Colonic mucosa (tissue), 4 donors: Measurements from ENCODE around the gene SYNC. TPM values are rescaled to one million over a fixed set of nuclear protein-coding genes. Genes with fewer than 3 reads are reported as not detected.

Experiments
- DNase-seq: peaks from one replicate; pipeline ENCODE4 v3.0.0-alpha.2; 2020
- H3K27ac ChIP-seq: fragments of 200-600 bp; one replicate; pipeline ENCODE4 v1.8.0; 2021
- H3K27me3 ChIP-seq: fragments of 200-600 bp; one replicate; pipeline ENCODE4 v1.8.0; 2021
- H3K36me3 ChIP-seq: fragments of 200-600 bp; one replicate; pipeline ENCODE4 v1.8.0; 2021
- H3K4me1 ChIP-seq: fragments of 200-600 bp; one replicate; pipeline ENCODE4 v1.8.0; 2021; ENCODE audit warnings: mild to moderate bottlenecking
- H3K4me3 ChIP-seq: fragments of 200-600 bp; one replicate; pipeline ENCODE4 v1.8.0; 2021
- H3K9ac ChIP-seq, 2 donors: one replicate each; pipeline ENCODE4 v1.7.0; 2013; ENCODE audit warnings: control low read depth in 2 of 2, low read depth in 2 of 2, low read length in 2 of 2
- H3K9me3 ChIP-seq: fragments of 200-600 bp; one replicate; pipeline ENCODE4 v1.8.0; 2021
- intact Hi-C: fragments of 100-400 bp; cut with DNase I; formaldehyde crosslinking; loops from one replicate; pipeline ENCODE4 v1.14.1; 2022
- total RNA-seq, 2 donors: library from RNA; stranded (reverse); fragmentation: NEBNext Ultra II Directional in 1 of 2; extraction: Animal tissue kit (Norgen Biotek cat#: 25700) in 1 of 2; gene quantifications; one replicate each; pipeline ENCODE4 v1.2.1, GENCODE V29; 2021
- TF ChIP-seq, protein P1 (sequence below): fragments of 200-600 bp; IDR thresholded peaks from one replicate; pipeline ENCODE4 v1.8.0; 2022; ENCODE audit warnings: antibody characterized with exemption, mild to moderate bottlenecking
- donor health status: healthy.
- donor health status: DM: no; HTN: no; CAD: no.
- donor health status: DM: no; HTN: no; CAD: no.

The SYNC gene
- total RNA-seq, 2 donors from 2014 or later = 6.6 to 10.6 TPM

- no peak overlapping the region for H3K4me3 ChIP-seq
- TF ChIP-seq, protein P1, sequence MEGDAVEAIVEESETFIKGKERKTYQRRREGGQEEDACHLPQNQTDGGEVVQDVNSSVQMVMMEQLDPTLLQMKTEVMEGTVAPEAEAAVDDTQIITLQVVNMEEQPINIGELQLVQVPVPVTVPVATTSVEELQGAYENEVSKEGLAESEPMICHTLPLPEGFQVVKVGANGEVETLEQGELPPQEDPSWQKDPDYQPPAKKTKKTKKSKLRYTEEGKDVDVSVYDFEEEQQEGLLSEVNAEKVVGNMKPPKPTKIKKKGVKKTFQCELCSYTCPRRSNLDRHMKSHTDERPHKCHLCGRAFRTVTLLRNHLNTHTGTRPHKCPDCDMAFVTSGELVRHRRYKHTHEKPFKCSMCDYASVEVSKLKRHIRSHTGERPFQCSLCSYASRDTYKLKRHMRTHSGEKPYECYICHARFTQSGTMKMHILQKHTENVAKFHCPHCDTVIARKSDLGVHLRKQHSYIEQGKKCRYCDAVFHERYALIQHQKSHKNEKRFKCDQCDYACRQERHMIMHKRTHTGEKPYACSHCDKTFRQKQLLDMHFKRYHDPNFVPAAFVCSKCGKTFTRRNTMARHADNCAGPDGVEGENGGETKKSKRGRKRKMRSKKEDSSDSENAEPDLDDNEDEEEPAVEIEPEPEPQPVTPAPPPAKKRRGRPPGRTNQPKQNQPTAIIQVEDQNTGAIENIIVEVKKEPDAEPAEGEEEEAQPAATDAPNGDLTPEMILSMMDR = no peak
- no peak for DNase-seq
- H3K27me3 ChIP-seq = no peaks in the 10 kb centered on the region
- H3K9ac ChIP-seq = no peak overlapping the region
- no peaks in the 10 kb centered on the region for H3K4me1 ChIP-seq
- no peaks in the 10 kb centered on the region for H3K36me3 ChIP-seq
- no peak overlapping the region for H3K27ac ChIP-seq
- no peaks in the 10 kb centered on the region for H3K9me3 ChIP-seq
- intact Hi-C loops = no loop called here
These were observed 17.2 kb upstream of the SYNC start for GRCh38 chr1:32719681-32720275.

GRCh38 chr1:32718527-32718926 lies 16.0 kb upstream of the SYNC start:
- Histone ChIP-seq H3K9ac (no peak overlapping the region), H3K4me1 (no peaks in the 10 kb centered on the region), H3K4me3 (no peak overlapping the region), H3K27me3 (no peaks in the 10 kb centered on the region), H3K36me3 (no peaks in the 10 kb centered on the region), H3K9me3 (no peaks in the 10 kb centered on the region), H3K27ac (no peak overlapping the region)
- intact Hi-C loops = no loop called here
- no peak for DNase-seq
- TF ChIP-seq, protein P1 = no peak

DNA sequence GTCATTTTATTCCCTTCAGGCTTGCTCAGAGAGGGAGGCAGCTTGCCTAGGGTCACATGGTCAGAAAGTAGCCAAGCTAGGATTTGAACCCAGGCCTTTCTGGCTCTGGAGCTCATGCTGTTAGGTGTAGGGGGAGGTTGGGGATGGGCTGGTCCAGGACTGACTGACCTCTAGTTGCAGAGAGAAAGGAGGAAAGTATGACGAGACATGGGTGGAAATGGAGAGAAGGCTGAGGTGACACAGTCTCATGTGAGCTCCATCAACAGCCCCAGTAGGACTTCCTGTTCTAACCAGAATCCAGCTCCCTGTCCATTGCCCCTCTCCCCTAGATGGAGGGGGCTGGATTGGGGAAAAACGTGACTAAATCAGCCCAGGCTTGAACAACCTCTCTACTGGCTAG lies 15.5 kb upstream of the SYNC start:
- intact Hi-C loops = no loop called here

DNA sequence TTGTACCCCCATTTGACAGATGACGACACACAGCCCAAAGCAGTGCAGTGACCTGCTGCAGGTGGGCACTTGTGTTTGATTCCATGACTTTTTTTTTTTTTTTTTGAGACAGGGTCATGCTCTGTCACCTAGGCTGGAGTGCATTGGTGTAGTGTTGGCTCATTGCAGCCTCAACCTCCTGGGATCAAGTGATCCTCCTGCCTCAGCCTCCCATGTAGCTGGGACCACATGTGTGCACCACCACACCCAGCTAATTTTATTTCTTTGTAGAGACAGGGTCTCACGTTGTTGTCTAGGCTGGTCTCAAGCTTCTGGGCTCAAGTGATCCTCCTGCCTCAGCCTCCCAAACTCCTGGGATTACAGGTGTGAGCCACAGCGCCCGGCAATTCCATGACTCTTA lies 14.9 kb upstream of the SYNC start:
- Histone ChIP-seq H3K9me3 (no peaks in the 10 kb centered on the region), H3K36me3 (no peaks in the 10 kb centered on the region), H3K27me3 (no peaks in the 10 kb centered on the region), H3K27ac (no peak overlapping the region), H3K4me3 (no peak overlapping the region), H3K9ac (peak overlapping the region in 1 of 2 donors; percentile 59), H3K4me1 (no peaks in the 10 kb centered on the region)
- intact Hi-C loops = no loop called here
- no peak for DNase-seq
- TF ChIP-seq, protein P1 = no peak

More for the DNA sequence above, 15.5 kb upstream of the SYNC start:
- no peak overlapping the region for H3K4me3 ChIP-seq
- TF ChIP-seq, protein P1 = no peak
- peak overlapping the region in 1 of 2 donors; percentile 5 for H3K9ac ChIP-seq
- no peaks in the 10 kb centered on the region for H3K27me3 ChIP-seq
- H3K27ac ChIP-seq = no peak overlapping the region
- H3K4me1 ChIP-seq = no peaks in the 10 kb centered on the region
- no peaks in the 10 kb centered on the region for H3K9me3 ChIP-seq
- no peak for DNase-seq
- H3K36me3 ChIP-seq = no peaks in the 10 kb centered on the region

- intact Hi-C loops = no loop called here
- Histone ChIP-seq H3K36me3 (no peaks in the 10 kb centered on the region), H3K27me3 (no peaks in the 10 kb centered on the region), H3K27ac (peak overlapping the region; percentile 61), H3K9me3 (no peaks in the 10 kb centered on the region), H3K4me1 (no peaks in the 10 kb centered on the region), H3K4me3 (no peak overlapping the region), H3K9ac (peak overlapping the region in 1 of 2 donors; percentile 59)
- TF ChIP-seq, protein P1 = no peak
- DNase-seq = peak; percentile 99
These were observed 14.0 kb upstream of the SYNC start for GRCh38 chr1:32716312-32717148.
